HG02981 (cell line): ENCODE measurements around the gene YJU2.
A peak's percentile ranks its signal among the peaks of the same experiment; 100 is the strongest.
"Not testable (repeated sequence)": the region's sequence is repeated elsewhere in the genome, so short reads cannot be mapped to it uniquely, and the experiment has no call there.

Experiments
- ATAC-seq: cut with Tn5 transposase; IDR thresholded peaks from one replicate; pipeline ENCODE4 v1.9.1; 2021; ENCODE audit warnings: mild to moderate bottlenecking, moderate library complexity; ENCODE audit not compliant: unreplicated experiment

The YJU2 gene

DNA sequence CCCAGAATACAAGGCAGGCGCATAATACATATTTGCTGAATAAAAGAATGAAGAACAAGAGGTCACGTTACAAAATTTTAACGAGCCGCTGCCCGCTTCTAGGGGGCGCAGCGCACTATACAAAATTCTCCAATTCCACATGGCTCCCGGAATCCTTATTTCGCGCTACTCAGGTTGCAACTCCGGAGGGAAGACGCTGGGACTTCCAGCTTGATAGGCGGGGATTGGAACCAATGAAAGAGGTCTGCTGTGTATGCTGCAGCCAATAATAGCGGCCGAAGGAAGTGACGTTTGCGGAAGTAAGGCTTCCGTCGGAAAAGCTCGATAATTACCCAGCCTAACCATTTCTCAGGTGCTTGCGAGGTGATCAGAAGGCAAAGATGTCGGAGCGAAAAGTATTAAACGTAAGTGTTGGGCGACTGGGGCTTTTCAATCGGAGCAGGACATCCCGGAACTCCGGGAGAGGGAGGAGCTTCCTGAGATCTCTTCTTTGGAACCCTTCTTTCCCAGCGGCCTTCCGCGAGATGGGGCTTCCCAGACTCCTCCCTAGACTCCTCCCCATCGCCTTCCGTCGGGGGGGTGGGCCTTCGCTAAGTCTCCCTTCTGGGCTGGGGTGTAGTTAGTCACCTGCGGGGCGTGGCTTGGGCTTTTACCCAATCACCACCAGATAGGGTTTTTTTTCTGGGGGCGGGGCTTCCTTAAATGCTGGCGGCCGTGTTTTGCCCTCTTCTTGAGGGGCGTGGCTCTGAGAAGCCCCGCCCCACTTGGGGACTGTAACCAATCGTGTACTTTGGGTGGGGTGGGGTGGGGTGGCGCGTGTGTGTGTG is at the start of gene YJU2:
TSS of gene YJU2 (plus strand) at position 314 of the 827 bp plus-strand sequence. CDS start at position 381, 67 bp downstream.
- ATAC-seq = peak; percentile 81

GRCh38 chr19:4197228-4197624 is 49.7 kb upstream of the YJU2 start:
- ATAC-seq = no peak

GRCh38 chr19:4197625-4198466 is 49.0 kb upstream of the YJU2 start:
- no peak for ATAC-seq

DNA sequence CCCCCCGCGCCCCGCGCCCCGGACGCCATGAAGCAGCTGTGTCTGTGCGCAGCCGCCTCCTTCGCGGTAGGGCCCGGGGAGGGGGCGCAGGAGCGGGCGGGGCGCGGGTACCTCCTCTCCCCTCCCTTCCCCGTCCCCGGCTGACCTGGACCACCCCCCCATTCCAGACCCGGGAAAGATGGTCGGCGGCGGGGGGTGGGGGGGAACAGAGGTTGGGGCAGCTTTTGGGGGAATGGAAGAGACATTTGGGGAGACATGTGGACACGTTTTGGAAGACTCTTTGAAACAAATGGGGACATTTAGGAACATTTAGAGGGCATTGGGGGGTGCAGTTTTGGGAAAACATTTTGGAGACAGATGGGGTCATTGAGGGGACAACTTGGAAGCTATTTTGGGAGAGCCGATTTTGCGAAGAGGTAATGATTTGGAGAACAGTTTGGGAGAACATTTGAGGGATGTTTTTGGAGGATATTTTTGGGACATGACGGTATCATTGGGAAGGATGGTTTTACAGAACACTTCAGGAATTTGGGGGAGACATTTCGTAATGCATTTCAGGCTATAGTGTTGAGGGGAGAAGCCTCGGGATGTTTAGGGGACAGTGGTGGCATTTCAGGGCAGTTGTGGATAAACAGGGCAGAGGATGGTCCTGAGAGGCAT is 48.3 kb upstream of the YJU2 start:
- ATAC-seq = no peak

GRCh38 chr19:4199699-4200293 is 47.1 kb upstream of the YJU2 start:
- no peak for ATAC-seq

DNA sequence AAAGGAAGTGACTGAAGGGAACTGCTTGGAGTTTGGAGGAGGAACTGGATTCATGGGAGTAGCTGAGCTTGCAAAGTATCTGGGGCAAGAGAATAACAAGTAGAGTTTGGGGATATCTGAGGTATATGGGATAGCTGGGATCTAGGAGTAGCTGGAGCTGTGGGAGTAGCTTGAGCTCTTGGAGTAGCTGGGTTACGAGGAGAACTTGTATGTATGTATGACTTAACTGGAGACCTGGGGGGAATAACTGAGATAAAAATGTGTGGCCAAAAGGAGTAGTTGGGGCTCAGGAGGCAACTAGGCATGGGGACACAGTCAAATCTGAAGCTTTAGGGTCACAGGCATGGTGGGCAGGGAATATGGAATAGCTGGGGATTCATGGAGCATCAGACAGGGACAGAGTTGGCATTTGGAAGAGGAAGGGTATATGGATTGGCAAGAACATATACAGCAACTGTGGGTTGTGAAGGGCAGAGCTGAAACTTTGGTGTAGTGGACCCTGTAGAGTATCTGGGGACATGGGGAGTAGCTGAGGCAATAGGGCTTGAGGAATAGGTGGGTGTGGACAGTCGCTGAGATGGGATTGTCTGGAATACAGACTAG is 45.8 kb upstream of the YJU2 start:
- no peak for ATAC-seq

- no peak for ATAC-seq
Observed at GRCh38 chr19:4201798-4202197, 45.1 kb upstream of the YJU2 start.

- ATAC-seq = no peak
Observed at GRCh38 chr19:4206818-4207484, 39.9 kb upstream of the YJU2 start.

DNA sequence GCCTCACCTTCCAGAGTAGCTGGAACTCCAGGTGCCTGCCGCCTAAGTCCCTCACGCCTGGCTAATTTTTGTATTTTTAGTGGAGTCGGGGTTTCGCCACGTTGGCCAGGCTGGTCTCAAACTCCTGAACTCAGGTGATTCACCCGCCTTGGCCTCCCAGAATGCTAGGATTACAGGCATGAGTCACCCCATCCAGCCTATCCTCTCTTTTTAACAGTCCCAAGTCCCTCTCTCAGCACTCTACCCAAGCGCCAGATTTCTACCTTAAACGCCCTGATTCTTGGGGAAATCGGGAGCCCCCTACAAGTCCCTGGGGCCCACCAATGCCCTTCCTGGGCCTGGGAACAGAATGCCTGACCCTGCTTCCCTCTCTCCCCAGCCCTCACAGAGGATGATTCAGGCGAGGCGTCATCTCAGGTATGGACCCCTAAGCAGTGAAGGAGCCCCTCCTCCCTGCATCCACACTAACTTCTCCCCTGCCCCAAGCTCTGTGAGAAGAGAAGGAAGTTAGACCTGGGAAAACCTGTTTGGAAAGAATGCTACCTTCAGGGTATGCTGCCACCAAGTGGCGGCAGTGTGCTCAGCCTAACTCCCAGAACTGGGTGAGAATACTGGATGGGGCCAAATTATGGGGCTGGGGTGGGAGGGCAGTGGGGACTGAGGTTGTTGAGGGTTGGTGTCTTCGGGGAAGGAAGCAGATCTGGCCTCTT is 38.3 kb upstream of the YJU2 start:
- ATAC-seq = no peak

- no peak for ATAC-seq
Observed at GRCh38 chr19:4210166-4210731, 36.6 kb upstream of the YJU2 start.

DNA sequence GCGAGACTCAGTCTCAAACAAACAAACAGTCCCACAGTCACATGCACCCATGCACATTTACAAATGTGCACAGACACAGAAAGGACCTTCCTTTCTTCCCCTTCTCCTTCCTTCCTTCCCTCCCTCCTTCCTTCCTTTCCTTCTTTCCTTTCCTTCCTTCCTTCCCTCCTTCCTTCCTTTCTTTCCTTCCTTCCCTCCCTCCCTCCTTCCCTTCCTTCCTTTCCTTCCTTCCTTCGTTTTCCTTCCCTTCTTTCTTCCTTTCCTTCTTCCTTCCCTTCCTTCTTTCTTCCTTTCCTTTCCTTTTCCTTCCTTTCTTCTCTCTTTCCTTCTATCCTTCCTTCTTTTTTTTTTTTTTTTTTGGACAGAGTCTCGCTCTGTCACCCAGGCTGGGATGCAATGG is 33.8 kb upstream of the YJU2 start:
- ATAC-seq = no peak

- ATAC-seq = no peak
Observed at GRCh38 chr19:4215807-4216206, 31.1 kb upstream of the YJU2 start.

DNA sequence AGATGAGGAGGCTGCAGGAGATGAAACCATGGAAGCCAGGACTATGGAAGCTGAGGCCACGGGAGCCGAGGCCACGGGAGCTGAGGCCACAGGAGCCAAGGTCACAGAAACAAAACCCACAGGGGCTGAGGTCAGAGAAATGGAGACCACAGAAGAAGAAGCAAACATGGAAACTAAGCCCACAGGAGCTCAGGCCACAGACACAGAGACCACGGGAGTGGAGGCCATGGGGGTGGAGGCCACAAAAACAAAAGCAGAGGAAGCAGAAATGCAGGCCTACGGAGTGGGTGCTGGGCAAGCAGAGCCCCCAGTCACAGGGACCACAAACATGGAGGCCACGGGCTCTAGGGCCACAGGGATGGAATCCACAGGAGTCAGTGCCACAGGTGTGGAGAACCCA is 30.0 kb upstream of the YJU2 start:
- ATAC-seq = no peak

- no peak for ATAC-seq
Observed at GRCh38 chr19:4217429-4218264, 29.2 kb upstream of the YJU2 start.

DNA sequence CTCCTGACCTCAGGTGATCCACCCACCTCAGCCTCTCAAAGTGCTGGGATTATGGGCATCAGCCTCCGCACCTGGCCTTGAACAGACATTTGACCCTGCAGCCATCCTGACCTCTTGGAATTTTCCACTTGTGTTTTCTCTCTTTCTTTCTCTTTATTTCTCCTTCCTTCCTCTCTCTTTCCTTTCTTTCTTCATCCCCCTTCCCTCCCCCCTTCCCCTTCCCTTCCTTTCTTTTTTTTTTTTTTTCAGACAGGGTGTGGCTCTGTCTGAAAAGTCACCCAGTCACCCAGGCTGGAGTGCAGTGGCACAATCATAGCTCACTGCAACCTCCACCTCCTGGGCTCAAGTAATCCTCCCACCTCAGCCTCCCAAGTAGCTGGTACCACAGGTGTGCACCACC is 28.4 kb upstream of the YJU2 start:
- not testable (repeated sequence) for ATAC-seq

GRCh38 chr19:4220188-4220587 is 26.7 kb upstream of the YJU2 start:
- ATAC-seq = no peak

DNA sequence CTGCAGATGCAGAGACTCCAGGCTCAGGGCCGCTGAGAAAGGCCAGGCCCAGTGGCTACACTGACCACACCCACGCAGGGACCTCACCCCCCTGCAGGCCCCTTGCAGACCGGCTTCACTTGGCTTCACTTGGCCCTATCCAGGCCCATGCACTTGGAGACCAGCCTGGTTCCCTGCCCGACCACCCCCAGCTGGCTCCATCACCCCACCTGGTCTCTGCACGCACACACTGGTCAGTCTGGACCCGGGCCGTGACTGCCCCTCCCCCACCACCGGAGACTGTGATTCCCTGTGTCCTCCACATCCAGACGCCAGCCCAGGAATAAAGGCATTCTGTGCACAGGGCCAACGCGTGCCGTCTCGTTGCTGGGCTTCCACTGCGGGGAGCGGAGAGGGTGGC is 22.4 kb upstream of the YJU2 start:
- ATAC-seq = no peak

DNA sequence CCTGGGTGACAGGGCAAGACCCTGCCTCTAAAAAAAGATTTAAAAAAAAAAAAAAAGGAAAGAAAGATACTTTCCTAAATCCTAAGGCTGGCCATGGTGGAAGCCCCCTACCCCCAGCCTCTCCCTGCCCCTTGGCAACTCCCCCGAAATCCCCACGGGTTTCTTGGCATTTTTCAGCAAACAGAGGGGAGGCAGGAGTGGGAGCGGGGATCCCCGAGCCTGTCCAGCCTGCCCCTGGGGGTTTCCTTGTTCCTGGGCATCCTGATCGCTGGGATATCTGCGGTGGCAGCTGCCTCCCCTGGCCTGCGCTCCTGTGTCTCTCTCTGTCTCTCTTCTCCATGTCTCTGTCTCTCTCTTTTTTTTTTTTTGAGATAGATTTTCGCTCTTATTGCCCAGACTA is 21.0 kb upstream of the YJU2 start:
- ATAC-seq = no peak
